Measurements from ENCODE around the gene EEF2KMT.

DNA sequence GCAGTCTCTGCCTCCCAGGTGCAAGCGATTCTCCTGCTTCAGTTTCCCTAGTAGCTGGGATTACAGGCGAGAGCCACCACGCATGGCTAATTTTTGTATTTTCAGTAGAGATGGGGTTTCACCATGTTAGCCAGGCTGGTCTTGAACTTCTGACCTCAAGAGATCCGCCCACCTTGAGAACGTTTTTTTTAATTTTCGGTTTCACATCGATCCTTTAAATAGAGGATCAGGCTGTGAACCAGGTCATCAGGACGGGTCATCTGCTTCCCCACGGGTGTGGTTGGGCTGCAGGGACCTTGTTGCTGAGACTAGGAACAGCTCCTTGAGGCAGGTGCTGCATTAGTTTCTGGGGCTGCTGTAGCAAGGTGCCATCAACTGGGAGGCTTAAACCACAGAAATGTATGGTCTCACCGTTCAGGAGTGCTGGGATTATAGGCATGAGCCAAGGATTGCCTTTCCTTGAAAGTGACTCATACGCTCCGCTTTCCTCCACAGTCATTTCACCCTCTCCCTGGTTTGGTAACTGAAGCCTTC lies 55.9 kb downstream of the EEF2KMT start:
- TF ChIP-seq CTCF (IDR thresholded peaks at IDR 0.05 in 8 of 11, conservative IDR thresholded peaks at IDR 0.05 in 3 of 11): no peak
- TF ChIP-seq POLR2AphosphoS5 (IDR thresholded peaks at IDR 0.05): no peak
